Activated CD8-positive, alpha-beta memory T cell treated with anti-CD3 and anti-CD28 coated beads for 4 hours (primary cell): ENCODE data around the gene PI4KB.
"Not testable (repeated sequence)": the region's sequence is repeated elsewhere in the genome, so short reads cannot be mapped to it uniquely, and the experiment has no call there.

ENCODE experiments used
- DNase-seq, 2 donors: peaks; one replicate each; pipeline ENCODE4 v3.0.0-alpha.2; 2020; ENCODE audit warnings: low read depth in 2 of 2

PI4KB gene

DNA sequence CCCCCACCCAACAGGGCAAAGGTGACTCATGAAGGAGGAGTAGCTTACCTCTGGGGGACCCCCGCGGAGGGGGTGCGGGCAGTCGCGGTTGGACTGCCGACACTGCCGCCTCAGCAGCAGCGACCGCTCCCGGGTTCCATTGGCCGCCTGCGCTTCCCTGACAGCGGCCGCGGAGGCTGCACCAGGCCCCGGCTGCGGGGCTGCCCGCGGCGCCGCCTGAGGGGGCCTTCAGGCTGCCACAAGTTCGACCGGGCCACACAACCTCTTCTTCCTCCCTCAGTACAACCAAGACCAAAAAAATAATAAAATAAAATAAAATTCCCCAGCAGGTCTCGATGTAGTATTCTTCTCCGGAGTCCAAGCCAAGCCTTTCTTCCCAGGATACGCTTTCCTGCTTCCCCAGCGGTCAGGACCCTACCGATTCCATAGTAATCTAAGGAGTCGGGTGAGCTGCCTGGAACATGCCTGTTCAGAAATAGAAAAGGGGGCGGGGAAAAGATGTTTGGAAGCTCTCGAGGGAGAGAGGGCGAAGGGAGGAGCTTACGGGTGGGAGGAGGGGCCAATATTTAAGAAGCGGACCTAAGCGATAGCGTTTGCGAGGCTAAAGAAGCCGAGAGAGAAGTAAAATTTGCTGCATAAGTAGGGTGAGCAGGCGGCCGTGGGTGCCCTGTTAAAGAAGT lies at the start of gene PI4KB:
PI4KB (minus strand) TSS at position 194 of the 680 bp plus-strand sequence. CDS start 10,935 bp downstream, outside the sequence.
- peak; percentile 72 to 80 for DNase-seq

GRCh38 chr1:151373196-151373595 lies 46.0 kb upstream of the PI4KB start:
- DNase-seq: no peak

GRCh38 chr1:151372058-151372934 lies 45.1 kb upstream of the PI4KB start, which contains the start of gene SELENBP1:
Gene SELENBP1, minus strand, starts transcription at chr1:151372705. Its CDS starts 64 bp downstream, at chr1:151372641.
- DNase-seq: no peak

GRCh38 chr1:151371370-151372057 lies 44.3 kb upstream of the PI4KB start:
- no peak for DNase-seq

GRCh38 chr1:151370211-151370911 lies 43.1 kb upstream of the PI4KB start:
- no peak for DNase-seq

- no peak for DNase-seq
Observed at GRCh38 chr1:151369621-151370048, 42.4 kb upstream of the PI4KB start.

GRCh38 chr1:151369302-151369610 lies 42.0 kb upstream of the PI4KB start:
- DNase-seq: no peak

GRCh38 chr1:151368393-151369301 lies 41.4 kb upstream of the PI4KB start:
- DNase-seq: no peak

DNA sequence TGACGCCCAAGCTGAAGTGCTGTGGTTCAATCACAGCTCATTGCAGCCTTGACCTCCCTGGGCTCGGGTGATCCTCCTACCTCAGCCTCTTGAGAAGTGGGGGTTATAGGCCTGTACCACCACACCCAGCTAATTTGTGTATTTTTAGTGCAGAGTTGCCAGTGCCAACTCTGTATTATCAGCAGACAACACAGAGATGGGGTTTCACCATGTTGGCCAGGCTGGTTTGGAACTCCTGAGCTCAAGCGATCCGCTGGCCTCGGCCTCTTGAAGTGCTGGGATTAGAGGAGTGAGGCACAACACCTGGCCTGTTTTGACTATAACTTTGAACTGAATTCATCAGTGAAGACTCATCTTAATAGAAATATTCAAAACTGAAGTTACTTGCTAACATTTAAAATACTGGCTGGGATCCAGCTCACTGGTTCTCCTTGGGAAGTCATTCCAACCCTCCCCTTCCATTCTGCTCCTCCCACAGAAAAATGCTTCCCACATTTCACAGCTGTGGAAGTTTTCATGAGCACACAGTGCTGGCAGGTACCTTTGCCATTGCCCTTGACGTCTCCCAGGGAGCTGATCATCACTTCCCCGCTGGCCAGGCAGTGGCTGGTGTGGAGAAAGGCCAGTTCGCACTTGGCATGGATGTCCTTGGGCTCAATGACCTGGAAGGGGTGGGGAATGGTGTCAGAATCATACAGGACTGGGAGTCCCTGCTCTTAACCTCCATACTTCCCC lies 40.6 kb upstream of the PI4KB start:
- DNase-seq: no peak

GRCh38 chr1:151364996-151365395 lies 37.8 kb upstream of the PI4KB start:
- DNase-seq: no peak

- DNase-seq: no peak
Observed at GRCh38 chr1:151362308-151363155, 35.3 kb upstream of the PI4KB start.

DNA sequence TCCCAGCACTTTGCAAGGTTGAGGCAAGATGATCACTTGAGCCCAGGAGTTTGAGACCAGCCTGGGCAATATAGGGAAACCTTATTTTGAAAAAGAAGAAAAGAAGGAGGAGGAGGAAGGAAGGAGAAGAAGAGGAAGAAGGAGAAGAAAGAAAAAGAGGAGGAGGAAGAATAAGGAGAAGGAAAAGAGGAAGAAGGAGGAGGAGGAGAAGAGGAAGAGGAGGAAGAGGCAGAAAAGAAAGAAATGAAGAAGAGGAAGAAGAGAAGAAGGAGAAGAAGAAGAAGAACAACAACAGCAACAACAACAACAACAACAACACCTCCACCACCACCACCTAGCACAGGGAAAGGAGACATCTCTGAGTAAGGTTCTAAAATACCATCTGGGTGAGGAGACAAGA lies 34.7 kb upstream of the PI4KB start:
- DNase-seq: no peak

DNA sequence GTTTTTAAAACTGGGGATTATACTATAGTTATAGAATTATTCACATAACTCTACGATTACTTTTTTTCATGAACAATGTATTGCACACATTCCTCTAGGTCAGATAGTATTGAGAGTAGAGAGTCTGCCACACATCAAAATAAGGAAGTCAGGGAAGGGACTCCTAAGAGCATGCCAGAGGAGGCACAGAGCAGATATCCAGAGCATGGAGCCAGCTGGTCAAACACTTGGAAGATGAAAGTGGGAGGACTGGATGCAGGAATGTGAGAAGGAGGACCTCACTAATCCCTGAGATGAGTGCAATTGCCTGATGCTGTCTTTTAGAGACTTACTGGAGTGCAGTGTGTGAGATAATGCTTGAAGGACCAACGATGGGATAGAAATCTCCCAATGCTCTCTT lies 29.5 kb upstream of the PI4KB start:
- no peak for DNase-seq

DNA sequence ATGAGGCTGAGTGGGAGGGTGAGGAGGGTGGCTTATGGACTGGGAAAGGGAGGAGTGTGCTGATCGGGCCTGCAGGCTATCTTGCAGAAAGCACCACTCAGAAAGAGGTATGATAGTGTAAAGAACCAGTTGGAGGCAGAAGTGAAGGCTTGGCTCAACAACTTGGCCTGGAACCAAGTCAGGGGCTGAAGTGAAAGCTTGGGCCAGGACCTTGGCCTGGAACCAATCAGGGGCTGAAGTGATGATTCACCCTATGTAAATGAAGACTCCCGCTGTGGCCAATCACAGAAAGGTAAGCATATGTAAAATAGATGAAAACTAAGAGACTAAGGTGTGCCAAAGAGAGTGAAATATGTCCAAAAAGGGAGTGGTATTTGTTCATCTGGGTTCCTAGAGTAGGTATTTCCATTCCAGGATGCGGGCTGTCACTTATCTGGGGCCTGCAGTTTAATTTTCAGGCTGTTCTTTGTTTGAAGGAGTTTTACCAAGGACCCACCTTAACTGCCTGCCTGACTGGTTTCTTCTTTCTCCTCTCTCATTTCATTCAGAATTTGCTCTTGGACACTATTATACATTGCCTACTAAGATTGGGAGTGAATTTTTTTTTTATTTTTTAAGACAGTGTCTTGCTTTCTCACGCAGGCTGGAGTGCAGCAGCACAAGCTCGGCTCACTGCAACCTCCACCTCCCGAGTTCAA lies 25.0 kb upstream of the PI4KB start:
- no peak for DNase-seq

- DNase-seq: not testable (repeated sequence)
Observed at GRCh38 chr1:151350323-151350722, 23.1 kb upstream of the PI4KB start.

- DNase-seq: no peak
Observed at GRCh38 chr1:151347523-151348246, 20.5 kb upstream of the PI4KB start.

- peak; percentile 83 to 90 for DNase-seq
Observed at GRCh38 chr1:151346769-151347522, 19.7 kb upstream of the PI4KB start, which contains the start of gene RFX5. Gene RFX5, minus strand, starts transcription at chr1:151347252. Its CDS starts 932 bp downstream, at chr1:151346320.
